Measurements from ENCODE around the gene SLC39A5.
"Not testable (repeated sequence)": the region's sequence is repeated elsewhere in the genome, so short reads cannot be mapped to it uniquely, and the experiment has no call there.

Gene SLC39A5

GRCh38 chr12:56271031-56271430 lies 41.2 kb downstream of the SLC39A5 start:
- DNase-seq (ENCODE audit: insufficient read length, low spot score) (no peak), FAIRE-seq (no peak)

GRCh38 chr12:56272468-56272867 lies 42.6 kb downstream of the SLC39A5 start:
- DNase-seq (ENCODE audit: insufficient read length, low spot score); FAIRE-seq: not testable (repeated sequence)

- DNase-seq (ENCODE audit: insufficient read length, low spot score) (no peak), FAIRE-seq (no peak)
Measured at GRCh38 chr12:56274299-56274698, 44.4 kb downstream of the SLC39A5 start.

GRCh38 chr12:56278905-56279304 lies 49.1 kb downstream of the SLC39A5 start:
- FAIRE-seq (no peak), DNase-seq (ENCODE audit: insufficient read length, low spot score) (no peak)

- FAIRE-seq, result no peak
- DNase-seq (ENCODE audit: insufficient read length, low spot score), result no peak
Measured at GRCh38 chr12:56280849-56281248, 51.0 kb downstream of the SLC39A5 start.

GRCh38 chr12:56282030-56282429 lies 52.2 kb downstream of the SLC39A5 start:
- FAIRE-seq, result no peak
- no peak for DNase-seq (ENCODE audit: insufficient read length, low spot score)

- DNase-seq (ENCODE audit: insufficient read length, low spot score) (no peak), FAIRE-seq (no peak)
Measured at GRCh38 chr12:56282579-56282978, 52.7 kb downstream of the SLC39A5 start.

- not testable (repeated sequence) for FAIRE-seq; DNase-seq (ENCODE audit: insufficient read length, low spot score)
Measured at GRCh38 chr12:56284263-56284662, 54.4 kb downstream of the SLC39A5 start.

- DNase-seq (ENCODE audit: insufficient read length, low spot score) (no peak), FAIRE-seq (no peak)
Measured at GRCh38 chr12:56286044-56286830, 56.4 kb downstream of the SLC39A5 start.
